GM19468 (cell line): ENCODE data around the gene UNC5A.

Experiments
- ATAC-seq: cut with Tn5 transposase; IDR thresholded peaks from one replicate; pipeline ENCODE4 v1.9.1; 2021; ENCODE audit warnings: mild to moderate bottlenecking, moderate library complexity, moderate number of reproducible peaks; ENCODE audit not compliant: unreplicated experiment; ENCODE audit errors: extremely low read depth

Gene UNC5A

GRCh38 chr5:176875783-176876505 is 65.6 kb downstream of the UNC5A start:
- no peak for ATAC-seq

GRCh38 chr5:176876506-176877431 is 66.4 kb downstream of the UNC5A start:
- no peak for ATAC-seq

DNA sequence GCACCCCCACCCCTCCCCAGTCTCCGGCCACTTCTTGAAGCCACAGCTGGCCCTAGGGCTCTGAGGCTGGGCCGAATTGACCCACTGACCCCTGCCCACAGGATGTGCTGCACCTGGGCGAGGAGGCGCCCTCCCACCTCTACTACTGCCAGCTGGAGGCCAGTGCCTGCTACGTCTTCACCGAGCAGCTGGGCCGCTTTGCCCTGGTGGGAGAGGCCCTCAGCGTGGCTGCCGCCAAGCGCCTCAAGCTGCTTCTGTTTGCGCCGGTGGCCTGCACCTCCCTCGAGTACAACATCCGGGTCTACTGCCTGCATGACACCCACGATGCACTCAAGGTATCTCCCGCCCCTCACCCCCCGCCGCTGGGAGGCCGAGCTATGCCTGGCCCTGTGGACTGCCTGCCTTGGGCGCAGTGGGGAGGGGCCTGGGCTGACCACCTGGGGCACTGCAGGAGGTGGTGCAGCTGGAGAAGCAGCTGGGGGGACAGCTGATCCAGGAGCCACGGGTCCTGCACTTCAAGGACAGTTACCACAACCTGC is 67.5 kb downstream of the UNC5A start:
- no peak for ATAC-seq

DNA sequence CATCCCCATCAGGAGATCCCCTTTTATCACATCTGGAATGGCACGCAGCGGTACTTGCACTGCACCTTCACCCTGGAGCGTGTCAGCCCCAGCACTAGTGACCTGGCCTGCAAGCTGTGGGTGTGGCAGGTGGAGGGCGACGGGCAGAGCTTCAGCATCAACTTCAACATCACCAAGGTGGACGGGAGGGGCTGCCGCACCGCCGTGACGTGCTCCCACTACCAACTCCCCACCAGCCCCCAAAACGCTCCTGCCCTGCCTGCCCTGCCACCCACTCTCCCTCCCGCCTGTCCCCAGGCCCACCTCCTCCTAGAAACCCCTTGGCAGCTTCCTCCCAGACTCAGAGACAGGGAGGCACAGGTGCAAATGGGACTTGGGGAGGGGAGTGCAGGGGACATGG is 68.1 kb downstream of the UNC5A start:
- ATAC-seq: no peak

GRCh38 chr5:176878906-176879662 is 68.7 kb downstream of the UNC5A start:
- no peak for ATAC-seq

- no peak for ATAC-seq
These were observed 69.5 kb downstream of the UNC5A start for GRCh38 chr5:176879663-176880361.

- no peak for ATAC-seq
These were observed 70.1 kb downstream of the UNC5A start for GRCh38 chr5:176880366-176881020.

DNA sequence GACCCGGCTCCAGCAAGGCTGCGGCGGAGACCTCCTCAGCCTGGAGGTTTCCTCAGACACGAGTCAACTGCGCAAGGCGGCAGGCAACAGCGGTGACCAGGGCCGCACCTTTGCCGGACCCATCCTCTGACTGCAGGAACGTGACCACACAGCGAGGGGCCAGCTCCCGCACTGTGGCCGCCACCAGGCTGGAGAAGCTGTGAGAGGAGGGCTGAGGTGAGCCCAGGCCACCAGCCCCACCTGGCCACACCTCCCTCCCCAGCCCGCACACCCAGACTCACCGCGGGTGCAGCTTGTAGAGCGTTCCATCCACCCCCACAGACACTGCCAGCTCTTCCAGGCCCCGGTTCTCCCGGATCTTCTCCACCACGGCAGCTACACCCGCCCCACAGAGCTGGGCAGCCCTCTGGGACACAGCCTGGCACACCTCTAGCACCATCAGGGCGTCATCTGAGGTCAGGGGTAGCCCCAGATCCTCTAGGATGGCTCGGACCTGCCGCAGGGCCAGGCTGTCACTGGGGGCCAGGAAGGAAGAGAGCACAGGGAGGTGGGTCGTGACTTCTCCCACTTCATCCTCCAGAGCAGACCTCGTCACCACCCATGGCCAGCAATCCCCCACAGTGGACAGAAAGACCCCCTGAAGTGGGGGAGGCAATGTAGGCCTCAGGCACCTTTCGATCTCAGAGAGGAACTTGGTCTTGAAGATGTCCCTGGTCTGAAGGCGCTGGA is 70.8 kb downstream of the UNC5A start:
- no peak for ATAC-seq

DNA sequence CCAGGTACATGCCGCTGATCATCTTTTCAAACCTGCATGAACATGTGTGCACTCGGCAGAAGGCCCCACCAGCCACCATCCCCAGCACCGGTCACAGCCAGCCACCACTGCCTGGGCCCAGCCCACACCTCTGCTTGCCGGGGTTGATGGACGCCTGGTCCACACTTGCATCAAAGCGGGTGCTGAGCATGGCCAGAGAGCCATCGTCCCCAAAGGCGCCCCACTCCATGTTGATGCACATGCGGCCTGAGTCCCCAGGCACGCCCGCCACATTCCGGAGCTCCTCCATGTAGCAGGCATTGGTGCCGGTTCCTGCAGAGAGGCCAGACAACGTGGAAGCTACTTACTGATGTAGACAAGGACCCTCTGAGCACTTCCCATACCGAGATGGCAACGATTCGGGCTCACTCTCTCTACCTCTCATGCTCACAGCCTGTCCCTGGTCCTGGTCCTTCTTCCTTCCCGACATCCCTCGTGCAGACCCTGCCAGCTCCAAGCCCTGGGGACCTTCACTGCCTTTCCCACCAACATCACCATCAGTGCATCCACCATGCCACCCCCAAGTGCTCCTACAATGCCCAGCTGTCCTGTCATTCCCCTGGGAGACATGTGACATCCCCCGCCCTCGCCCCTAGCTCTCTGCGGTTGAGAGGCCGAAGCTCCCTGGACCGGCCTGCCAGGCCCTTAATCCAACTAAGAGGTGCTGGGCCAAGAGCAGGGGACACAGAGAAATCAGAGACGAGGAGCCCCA is 71.6 kb downstream of the UNC5A start:
- ATAC-seq: no peak

DNA sequence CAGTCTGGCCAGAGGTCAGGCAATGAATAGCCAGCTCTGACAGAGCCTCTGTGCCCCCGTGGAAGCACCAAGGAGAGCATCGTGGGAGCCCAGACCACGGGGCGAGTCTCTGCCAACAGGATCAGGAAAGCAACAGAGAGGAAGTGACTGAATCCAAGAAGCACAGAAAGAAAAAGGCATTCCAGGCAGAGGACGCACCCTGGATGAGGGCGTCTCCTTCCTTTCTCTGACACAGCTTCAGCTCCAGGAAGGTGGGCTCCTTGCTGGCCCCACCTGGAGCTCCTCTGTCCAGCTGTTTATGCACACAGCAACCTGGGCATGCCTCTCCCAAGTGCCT is 72.2 kb downstream of the UNC5A start:
- ATAC-seq: no peak

- no peak for ATAC-seq
These were observed 73.6 kb downstream of the UNC5A start for GRCh38 chr5:176883700-176884570.

DNA sequence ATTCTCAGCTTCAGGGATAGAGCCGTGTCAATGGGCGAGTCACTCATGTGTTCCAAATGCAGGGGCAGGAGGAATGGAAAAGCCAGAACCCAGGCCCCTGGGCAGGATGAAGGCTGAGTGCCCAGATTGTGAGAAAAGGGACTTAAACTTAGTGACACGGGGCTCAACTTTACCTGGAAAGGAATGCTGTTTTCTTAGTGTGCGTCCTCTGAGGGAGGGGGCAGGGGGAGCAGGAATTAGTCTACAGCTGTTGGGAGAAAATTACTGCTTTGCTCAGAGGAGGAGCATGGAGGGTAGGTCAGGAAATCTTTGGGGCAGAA is 74.2 kb downstream of the UNC5A start:
- ATAC-seq: no peak

- ATAC-seq: no peak
These were observed 76.2 kb downstream of the UNC5A start for GRCh38 chr5:176886336-176887251.

- ATAC-seq: no peak
These were observed 77.0 kb downstream of the UNC5A start for GRCh38 chr5:176887252-176887849.

DNA sequence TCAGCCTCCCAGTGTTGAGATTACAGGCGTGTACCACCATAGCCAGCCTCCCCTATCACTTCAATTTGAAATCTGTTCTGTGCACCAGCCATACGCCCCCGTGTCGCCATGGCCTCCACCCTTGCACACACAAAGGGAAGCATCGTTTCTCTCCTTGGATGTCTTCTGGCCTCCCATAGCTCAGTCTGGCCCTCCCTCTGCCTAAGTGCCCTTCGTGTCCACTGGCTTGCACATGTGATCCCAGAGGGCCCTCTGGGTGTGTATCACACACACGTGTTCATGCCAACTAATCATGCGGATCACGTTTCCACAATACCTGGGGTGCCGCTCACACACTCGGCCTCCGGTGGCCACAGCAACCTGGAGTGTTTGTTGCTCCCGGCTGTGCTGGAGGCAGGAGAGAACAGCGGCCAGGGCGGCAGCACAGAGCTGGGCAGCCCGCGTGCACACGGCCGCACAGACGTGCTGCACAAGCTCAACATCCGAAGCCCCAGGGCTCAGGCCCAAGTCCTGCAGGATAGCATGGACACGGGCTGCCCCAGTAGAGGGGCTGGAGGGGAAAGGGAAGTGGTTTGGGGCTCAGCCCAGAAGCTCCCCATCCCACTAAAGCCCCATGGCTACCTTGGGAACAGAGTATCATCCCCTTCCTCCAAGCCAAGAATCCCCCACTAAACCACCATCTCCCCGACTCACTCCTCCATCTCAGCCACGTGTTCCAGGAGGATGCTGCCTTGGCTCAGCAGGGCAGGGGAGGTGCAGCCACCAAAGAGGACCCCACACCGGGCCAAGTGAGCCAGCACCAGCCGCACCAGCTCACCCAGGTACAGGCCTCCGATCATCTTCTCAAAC is 77.9 kb downstream of the UNC5A start:
- no peak for ATAC-seq
